Naive B cell (primary cell): ENCODE results near the gene KCNJ8. TPM values are rescaled to one million over a fixed set of nuclear protein-coding genes. Genes with fewer than 3 reads are reported as not detected.
"Not testable (repeated sequence)": the region's sequence is repeated elsewhere in the genome, so short reads cannot be mapped to it uniquely, and the experiment has no call there.

ENCODE experiments used
- ATAC-seq, 2 donors: fragments of 150-1000 bp; cut with Tn5 transposase; 2 replicates each; pipeline ENCODE4 v1.10.0; 2021; ENCODE audit warnings: low read depth in 2 of 2, mild to moderate bottlenecking in 2 of 2, moderate library complexity in 2 of 2
- DNase-seq: peaks from one replicate; pipeline ENCODE4 v3.0.0; 2022
- H3K27ac Mint-ChIP-seq, 6 donors: one replicate each; pipeline ENCODE4 v1.8.0; 2020 to 2022; ENCODE audit warnings: mild to moderate bottlenecking in 6 of 6, mixed read lengths in 6 of 6, moderate library complexity in 5 of 6, inconsistent platforms in 2 of 6
- H3K27me3 Mint-ChIP-seq, 3 donors: one replicate each; pipeline ENCODE4 v1.8.0; 2021 to 2022; ENCODE audit warnings: mixed read lengths in 3 of 3, mild to moderate bottlenecking in 1 of 3
- H3K36me3 Mint-ChIP-seq, 2 donors: one replicate each; pipeline ENCODE4 v1.8.0; 2020 to 2022; ENCODE audit warnings: mixed read lengths in 2 of 2, inconsistent platforms in 1 of 2, mild to moderate bottlenecking in 1 of 2
- H3K4me1 Mint-ChIP-seq, 3 donors: one replicate each; pipeline ENCODE4 v1.8.0; 2020 to 2022; ENCODE audit warnings: mixed read lengths in 3 of 3, inconsistent platforms in 1 of 3, mild to moderate bottlenecking in 1 of 3, moderate library complexity in 1 of 3
- H3K4me3 Mint-ChIP-seq, 8 donors: one replicate each; pipeline ENCODE4 v1.8.0; 2020 to 2022; ENCODE audit warnings: mild to moderate bottlenecking in 8 of 8, mixed read lengths in 8 of 8, moderate library complexity in 8 of 8, inconsistent platforms in 2 of 8
- H3K9me3 Mint-ChIP-seq, 7 donors: one replicate each; pipeline ENCODE4 v1.8.0; 2020 to 2022; ENCODE audit warnings: mixed read lengths in 7 of 7, mild to moderate bottlenecking in 5 of 7, inconsistent platforms in 2 of 7, moderate library complexity in 1 of 7
- polyA plus RNA-seq, 6 donors: library from polyadenylated mRNA; unstranded; fragments of 300-500 nt; fragmentation: Illumina TruSeq; gene quantifications; one replicate each; pipeline ENCODE4 v1.2.3, GENCODE V29; 2021; ENCODE audit warnings: low read depth in 6 of 6

The KCNJ8 gene
- polyA plus RNA-seq = not detected

DNA sequence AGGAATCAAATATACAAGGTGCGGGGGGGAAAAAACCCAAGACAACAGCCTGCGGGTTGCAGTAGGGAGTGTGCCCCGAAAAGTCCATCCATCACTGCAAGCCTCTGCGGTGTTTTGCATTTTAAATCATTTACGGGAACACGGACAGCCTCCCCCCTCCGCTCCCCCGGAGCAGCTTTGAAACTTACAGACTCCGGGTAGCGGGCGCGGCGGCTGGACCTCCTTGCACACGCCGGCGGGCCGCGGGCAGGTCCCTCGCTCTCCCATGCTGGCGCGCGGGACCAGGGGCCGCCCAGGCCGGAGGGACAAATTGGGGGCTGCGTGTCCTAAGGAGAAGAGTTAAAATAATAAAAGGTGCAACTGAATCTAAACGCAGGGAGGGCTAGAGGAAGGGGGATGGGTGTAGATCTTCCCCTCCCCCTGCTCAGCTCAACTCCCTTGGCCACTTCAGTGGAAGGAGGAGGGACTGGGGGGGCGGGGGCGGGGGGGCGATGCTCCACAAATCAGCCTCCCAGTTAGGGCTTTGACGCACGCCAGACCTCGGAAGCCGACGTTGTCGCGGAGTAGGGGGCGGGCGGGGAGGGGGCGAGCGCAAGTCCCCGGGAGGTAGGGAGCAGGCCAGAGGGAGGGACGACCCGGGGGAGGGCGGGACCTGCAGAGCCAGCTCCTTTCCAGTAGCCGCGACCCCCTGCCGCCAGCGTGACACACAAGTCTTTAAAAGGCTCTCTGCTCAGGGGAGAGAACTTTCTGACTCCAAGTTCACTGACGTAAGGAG, at the start of gene KCNJ8:
TSS of gene KCNJ8 (minus strand) at position 349 of the 775 bp plus-strand sequence. CDS start 1,090 bp downstream, outside the sequence.
- no peak for DNase-seq
- H3K4me3 Mint-ChIP-seq = peak within 1 kb of the TSS in 2 of 8 donors; percentile 8 to 21
- H3K27me3 Mint-ChIP-seq = peaks cover 39 to 55% (median 53%) of the 10 kb centered on the region in 3 donors
- H3K4me1 Mint-ChIP-seq = peaks cover 0 to 4% (median 0%) of the 10 kb centered on the region in 3 donors
- H3K36me3 Mint-ChIP-seq = no peaks in the 10 kb centered on the region
- peaks cover 0 to 2% (median 0%) of the 10 kb centered on the region in 7 donors for H3K9me3 Mint-ChIP-seq
- no peak for ATAC-seq
- H3K27ac Mint-ChIP-seq = no peak within 1 kb of the TSS

DNA sequence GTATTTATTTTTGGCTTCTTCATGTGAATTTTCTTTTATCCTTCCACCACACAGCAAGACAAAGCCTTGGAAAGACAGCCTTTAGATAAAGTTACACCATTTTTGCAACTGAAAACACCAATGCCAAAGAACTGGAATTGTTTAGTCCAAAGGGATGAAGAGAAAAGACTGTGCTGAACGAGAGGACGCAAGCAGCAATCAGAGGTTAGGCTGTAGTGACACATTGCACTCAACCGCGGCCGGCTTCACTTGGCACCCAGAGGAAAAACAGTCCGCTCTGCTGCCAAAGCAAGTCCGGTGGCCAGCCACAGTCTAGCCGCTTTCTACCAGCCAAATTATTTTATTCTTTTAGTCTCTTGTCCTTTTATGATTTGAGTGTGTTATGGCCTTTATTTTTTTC, 49.1 kb upstream of the KCNJ8 start:
- no peaks in the 10 kb centered on the region for H3K4me1 Mint-ChIP-seq
- H3K4me3 Mint-ChIP-seq = no peak overlapping the region
- DNase-seq (no peak), ATAC-seq (no peak)
- H3K36me3 Mint-ChIP-seq = no peaks in the 10 kb centered on the region
- peaks cover 0 to 4% (median 2%) of the 10 kb centered on the region in 7 donors for H3K9me3 Mint-ChIP-seq
- no peak overlapping the region for H3K27ac Mint-ChIP-seq
- no peaks in the 10 kb centered on the region for H3K27me3 Mint-ChIP-seq

DNA sequence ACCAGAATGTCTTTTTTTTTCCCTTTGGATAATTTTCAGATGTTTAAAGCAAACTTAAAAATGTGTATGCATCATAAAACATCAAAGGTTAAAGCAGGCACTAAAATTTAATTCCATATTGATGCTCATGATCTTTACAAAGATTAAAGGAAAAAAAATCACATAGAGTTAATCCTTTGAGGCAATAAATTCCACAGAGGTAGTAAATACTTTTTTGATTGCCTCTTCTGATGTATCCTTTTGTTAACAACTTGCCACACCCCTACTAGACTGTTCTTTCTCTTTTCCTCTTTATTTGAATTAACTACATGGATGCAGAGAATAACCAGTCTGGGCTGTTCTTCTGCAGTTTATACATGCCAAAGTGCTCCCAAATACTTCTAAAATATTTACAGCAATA, 45.2 kb upstream of the KCNJ8 start:
- ATAC-seq (no peak), DNase-seq (no peak)
- H3K4me3 Mint-ChIP-seq = no peak overlapping the region
- H3K27me3 Mint-ChIP-seq = no peaks in the 10 kb centered on the region
- H3K36me3 Mint-ChIP-seq = no peaks in the 10 kb centered on the region
- H3K4me1 Mint-ChIP-seq = no peaks in the 10 kb centered on the region
- H3K27ac Mint-ChIP-seq = no peak overlapping the region
- peaks cover 0 to 4% (median 0%) of the 10 kb centered on the region in 7 donors for H3K9me3 Mint-ChIP-seq

DNA sequence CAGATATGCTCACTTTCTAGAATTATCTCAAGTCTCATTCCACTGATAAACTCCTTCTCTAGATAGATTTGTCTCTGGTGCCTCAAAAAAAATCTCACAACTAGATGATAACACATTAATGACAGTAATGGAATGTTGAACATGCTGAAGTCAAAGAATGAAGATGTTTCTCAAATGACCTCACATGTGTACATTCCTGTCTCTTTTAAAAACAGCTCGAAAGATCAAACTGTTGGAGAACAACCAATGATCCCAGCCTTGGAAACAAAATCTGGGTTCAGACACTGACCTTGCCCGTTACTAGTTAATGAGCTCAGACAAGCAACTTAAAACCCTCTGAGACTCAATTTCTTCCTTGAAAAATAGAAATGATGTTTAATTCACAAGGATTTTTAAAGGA, 44.7 kb upstream of the KCNJ8 start:
- DNase-seq = no peak
- no peaks in the 10 kb centered on the region for H3K27me3 Mint-ChIP-seq
- no peaks in the 10 kb centered on the region for H3K36me3 Mint-ChIP-seq
- no peak overlapping the region for H3K27ac Mint-ChIP-seq
- peaks cover 0 to 4% (median 0%) of the 10 kb centered on the region in 7 donors for H3K9me3 Mint-ChIP-seq
- no peak for ATAC-seq
- no peaks in the 10 kb centered on the region for H3K4me1 Mint-ChIP-seq
- H3K4me3 Mint-ChIP-seq = no peak overlapping the region

DNA sequence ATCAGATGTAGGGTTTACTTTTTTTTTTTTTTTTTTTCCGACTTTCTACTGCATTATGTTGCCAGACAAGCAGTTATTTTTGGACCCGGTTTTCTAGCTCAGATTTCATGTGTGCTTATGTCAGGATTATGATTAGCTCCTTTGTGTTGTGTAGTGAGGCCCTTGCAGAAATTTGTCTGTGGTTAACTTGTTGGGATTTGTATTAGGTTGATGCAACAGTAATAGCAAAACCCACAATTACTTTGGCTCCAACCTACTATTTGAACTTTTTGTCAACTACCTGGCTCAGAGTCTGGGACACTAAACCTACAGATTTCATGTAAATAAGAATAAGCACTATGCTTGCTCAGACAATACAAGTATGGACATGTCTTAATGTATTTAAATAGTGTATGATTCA, 44.1 kb upstream of the KCNJ8 start:
- Mint-ChIP-seq H3K36me3 (no peaks in the 10 kb centered on the region), H3K4me1 (no peaks in the 10 kb centered on the region), H3K27ac (no peak overlapping the region), H3K9me3 (peaks cover 0 to 4% (median 0%) of the 10 kb centered on the region in 7 donors), H3K27me3 (no peaks in the 10 kb centered on the region), H3K4me3 (no peak overlapping the region)
- no peak for ATAC-seq
- no peak for DNase-seq

DNA sequence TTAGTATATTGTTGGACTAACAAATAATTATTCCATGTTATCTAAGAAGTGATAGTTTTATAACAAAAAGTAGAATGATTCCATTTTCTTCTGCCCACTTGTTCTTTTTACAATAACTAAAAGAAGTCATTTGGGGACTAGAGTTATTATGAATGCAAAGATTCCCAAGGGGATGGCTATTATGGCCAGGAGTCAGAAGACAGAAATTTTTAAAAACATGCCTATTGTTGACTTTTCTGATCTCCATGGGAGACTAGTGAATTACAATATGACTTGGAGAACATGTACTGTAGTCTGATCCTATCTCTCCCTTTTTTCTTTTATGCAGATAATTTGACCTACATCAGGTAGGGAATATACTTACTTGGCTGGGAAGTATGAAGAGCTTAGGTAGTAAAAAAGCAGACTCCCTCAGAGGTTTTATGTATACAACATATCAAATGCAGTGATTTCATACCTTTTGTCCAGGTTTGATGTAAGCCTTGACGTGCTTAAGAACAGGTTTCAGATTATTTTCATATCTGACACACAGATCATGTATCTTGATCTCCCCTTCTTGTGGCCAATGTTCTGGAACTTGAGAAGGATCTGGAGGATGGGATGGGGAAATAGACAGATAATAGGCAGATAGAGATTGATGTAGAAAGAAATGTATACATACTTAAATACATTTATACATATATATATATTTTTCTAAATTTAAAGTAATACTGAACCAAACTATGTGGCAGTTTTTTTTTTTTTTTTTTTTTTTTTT, 41.0 kb upstream of the KCNJ8 start:
- no peaks in the 10 kb centered on the region for H3K27me3 Mint-ChIP-seq
- no peak overlapping the region for H3K4me3 Mint-ChIP-seq
- ATAC-seq = no peak
- no peaks in the 10 kb centered on the region for H3K36me3 Mint-ChIP-seq
- peaks cover 0 to 9% (median under 1%) of the 10 kb centered on the region in 7 donors for H3K9me3 Mint-ChIP-seq
- H3K4me1 Mint-ChIP-seq = no peaks in the 10 kb centered on the region
- DNase-seq = no peak
- H3K27ac Mint-ChIP-seq = no peak overlapping the region

DNA sequence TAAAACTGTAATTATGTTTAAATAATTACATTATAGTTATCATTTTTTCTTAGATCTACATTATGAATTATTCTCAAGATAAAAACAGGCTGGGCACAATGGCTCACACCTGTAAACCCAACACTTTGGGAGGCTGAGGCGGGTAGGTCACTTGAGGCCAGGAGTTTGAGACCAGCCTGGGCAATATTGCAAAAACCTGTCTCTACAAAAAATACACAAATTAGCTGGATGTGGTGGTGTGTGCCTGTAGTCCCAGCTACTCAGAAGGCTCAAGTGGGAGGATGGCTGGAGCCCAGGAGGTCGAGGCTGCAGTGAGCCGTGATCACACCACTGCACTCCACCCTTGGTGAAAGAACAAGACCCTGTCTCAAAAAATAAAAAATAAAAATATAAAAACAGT, 40.3 kb upstream of the KCNJ8 start:
- no peak for ATAC-seq
- Mint-ChIP-seq H3K4me1 (no peaks in the 10 kb centered on the region), H3K4me3 (no peak overlapping the region), H3K36me3 (no peaks in the 10 kb centered on the region), H3K27me3 (no peaks in the 10 kb centered on the region), H3K9me3 (peaks cover 0 to 13% (median 3%) of the 10 kb centered on the region in 7 donors), H3K27ac (no peak overlapping the region)
- DNase-seq = no peak

DNA sequence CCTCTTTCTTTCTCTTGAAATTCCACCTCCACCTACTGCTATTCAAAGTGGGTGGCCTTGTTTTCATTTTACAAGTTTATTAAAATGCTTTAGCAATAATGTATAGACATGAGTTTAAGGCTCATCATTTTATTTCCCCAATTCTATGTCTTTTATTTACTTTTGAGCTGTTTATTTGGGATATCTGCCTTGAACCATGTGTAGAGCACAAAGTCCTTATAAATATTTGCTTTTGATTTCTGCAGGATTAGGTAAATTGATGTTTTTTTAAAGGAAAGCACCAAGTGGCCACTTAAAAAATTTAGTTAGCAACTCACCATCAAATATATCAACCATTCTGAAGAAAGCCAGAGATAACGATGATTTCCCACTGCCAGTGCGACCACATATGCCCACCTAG, 39.8 kb upstream of the KCNJ8 start:
- H3K36me3 Mint-ChIP-seq = no peaks in the 10 kb centered on the region
- H3K27ac Mint-ChIP-seq = peak overlapping the region in 1 of 6 donors; percentile 23
- DNase-seq = no peak
- H3K27me3 Mint-ChIP-seq = no peaks in the 10 kb centered on the region
- peaks cover 0 to 13% (median 3%) of the 10 kb centered on the region in 7 donors for H3K9me3 Mint-ChIP-seq
- H3K4me3 Mint-ChIP-seq = no peak overlapping the region
- no peak for ATAC-seq
- no peaks in the 10 kb centered on the region for H3K4me1 Mint-ChIP-seq

DNA sequence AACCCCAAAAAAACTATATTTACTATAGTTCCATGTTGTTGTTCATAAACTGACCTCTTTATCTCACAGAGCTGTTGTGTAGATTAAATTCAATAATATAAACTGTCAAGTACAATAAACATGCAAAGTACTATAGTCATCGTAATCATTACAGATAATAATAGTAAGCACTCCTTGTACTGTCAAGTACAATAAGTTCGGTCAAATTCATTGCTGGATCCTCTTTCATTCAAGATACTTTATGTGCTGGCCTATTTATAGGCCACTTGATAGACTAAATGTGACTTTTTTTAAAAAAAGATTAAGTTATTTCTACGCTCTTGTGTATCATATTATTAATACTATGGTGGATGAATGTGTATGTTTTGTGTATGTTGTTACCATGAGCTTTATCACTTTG, 39.2 kb upstream of the KCNJ8 start:
- peaks cover 0 to 13% (median 3%) of the 10 kb centered on the region in 7 donors for H3K9me3 Mint-ChIP-seq
- H3K36me3 Mint-ChIP-seq = no peaks in the 10 kb centered on the region
- no peak for DNase-seq
- no peaks in the 10 kb centered on the region for H3K27me3 Mint-ChIP-seq
- ATAC-seq = no peak
- no peak overlapping the region for H3K27ac Mint-ChIP-seq
- no peak overlapping the region for H3K4me3 Mint-ChIP-seq
- no peaks in the 10 kb centered on the region for H3K4me1 Mint-ChIP-seq

DNA sequence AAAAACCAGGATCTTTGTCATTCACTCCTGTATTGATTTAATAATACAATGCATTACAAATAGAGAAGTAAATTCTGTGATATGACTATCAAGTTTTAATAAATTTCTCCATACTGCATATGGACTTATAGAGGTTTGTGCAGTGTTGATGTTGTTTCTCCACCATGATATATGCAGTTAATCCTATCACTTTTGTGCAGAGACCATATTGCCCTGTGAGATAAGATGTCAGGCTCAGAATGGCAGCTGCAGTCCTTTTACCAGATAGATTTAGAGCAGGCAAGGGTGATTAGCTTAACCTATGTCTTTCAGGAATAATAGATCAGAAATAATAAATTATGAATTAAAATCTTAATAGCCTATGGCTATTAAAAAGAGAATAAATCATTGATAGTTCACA, 38.6 kb upstream of the KCNJ8 start:
- H3K9me3 Mint-ChIP-seq = peaks cover 0 to 13% (median 3%) of the 10 kb centered on the region in 7 donors
- DNase-seq (no peak), ATAC-seq (no peak)
- H3K27me3 Mint-ChIP-seq = no peaks in the 10 kb centered on the region
- H3K4me1 Mint-ChIP-seq = no peaks in the 10 kb centered on the region
- H3K36me3 Mint-ChIP-seq = no peaks in the 10 kb centered on the region
- H3K27ac Mint-ChIP-seq = no peak overlapping the region
- H3K4me3 Mint-ChIP-seq = no peak overlapping the region

DNA sequence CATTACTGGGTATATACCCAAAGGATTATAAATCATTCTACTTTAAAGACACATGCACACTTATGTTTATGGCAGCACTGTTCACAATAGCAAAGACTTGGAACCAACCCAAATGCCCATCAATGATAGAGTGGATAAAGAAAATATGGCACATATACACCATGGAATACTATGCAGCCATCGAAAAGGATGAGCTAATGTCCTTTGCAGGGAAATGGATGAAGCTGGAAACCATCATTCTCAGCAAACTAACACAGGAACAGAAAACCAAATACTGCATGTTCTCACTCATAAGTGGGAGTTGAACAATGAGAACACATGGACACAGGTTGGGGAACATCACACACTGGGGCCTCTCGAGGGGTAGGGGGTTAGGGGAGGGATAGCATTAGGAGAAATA, 37.8 kb upstream of the KCNJ8 start:
- not testable (repeated sequence) for H3K4me3 Mint-ChIP-seq, H3K36me3 Mint-ChIP-seq, H3K27ac Mint-ChIP-seq, H3K4me1 Mint-ChIP-seq, ATAC-seq, DNase-seq, H3K27me3 Mint-ChIP-seq
- peaks cover 0 to 13% (median 3%) of the 10 kb centered on the region in 7 donors for H3K9me3 Mint-ChIP-seq

DNA sequence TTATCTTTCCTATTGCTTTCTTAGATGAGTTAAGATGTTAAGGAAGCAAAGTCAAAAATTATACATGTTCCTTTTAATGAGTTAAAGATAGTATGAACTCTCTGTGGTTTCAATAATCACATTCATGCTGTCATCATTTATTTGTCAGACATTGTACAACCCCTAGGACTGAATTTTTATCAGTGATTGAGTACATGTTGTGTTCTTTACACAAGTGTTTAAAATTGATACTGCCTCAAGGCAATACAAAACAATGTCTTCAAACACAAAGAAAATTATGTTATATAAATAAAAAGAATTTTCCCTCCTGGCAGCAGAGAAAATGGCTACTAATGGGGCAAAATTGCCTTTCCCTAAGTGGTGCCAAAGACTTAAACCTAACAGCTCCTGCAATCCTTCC, 34.6 kb upstream of the KCNJ8 start:
- no peak for DNase-seq
- no peaks in the 10 kb centered on the region for H3K4me1 Mint-ChIP-seq
- no peaks in the 10 kb centered on the region for H3K27me3 Mint-ChIP-seq
- H3K9me3 Mint-ChIP-seq = peaks cover 0 to 13% (median 3%) of the 10 kb centered on the region in 7 donors
- no peak overlapping the region for H3K4me3 Mint-ChIP-seq
- no peaks in the 10 kb centered on the region for H3K36me3 Mint-ChIP-seq
- no peak for ATAC-seq
- H3K27ac Mint-ChIP-seq = no peak overlapping the region

DNA sequence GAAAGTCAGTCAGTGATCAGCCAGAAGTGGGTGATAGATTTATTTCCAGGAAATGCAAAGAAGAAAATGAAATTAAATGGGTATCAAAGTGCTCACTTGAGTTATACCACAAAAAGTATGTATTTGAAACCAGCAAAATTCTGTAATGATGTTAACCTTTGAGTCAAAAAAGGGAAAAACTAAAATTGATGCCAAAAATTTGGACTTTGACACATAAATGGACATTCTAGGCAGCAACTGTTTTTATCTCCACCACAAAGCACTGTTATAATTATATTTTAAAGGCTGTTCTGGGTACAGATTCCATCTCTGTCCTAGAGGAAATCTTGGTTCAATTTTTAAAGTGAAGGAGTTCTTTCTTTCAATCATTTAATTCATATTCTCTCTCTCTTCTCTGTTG, 31.7 kb upstream of the KCNJ8 start:
- no peaks in the 10 kb centered on the region for H3K36me3 Mint-ChIP-seq
- H3K4me3 Mint-ChIP-seq = no peak overlapping the region
- no peak overlapping the region for H3K27ac Mint-ChIP-seq
- no peak for ATAC-seq
- H3K9me3 Mint-ChIP-seq = peaks cover 0 to 12% (median 2%) of the 10 kb centered on the region in 7 donors
- H3K27me3 Mint-ChIP-seq = no peaks in the 10 kb centered on the region
- H3K4me1 Mint-ChIP-seq = no peaks in the 10 kb centered on the region
- DNase-seq = no peak
